Fibroblast of the aortic adventitia (primary cell): Measurements from ENCODE around the gene SIRPG. TPM values are rescaled to one million over a fixed set of nuclear protein-coding genes. Genes with fewer than 3 reads are reported as not detected.

Source experiments
- DNase-seq: peaks from one replicate; pipeline ENCODE4 v3.0.0-alpha.2; 2010; ENCODE audit warnings: low read depth
- H3K4me3 ChIP-seq: 2 replicates; pipeline ENCODE4 v1.5.1; 2011; ENCODE audit warnings: low read depth, mild to moderate bottlenecking, control low read depth, low read length, moderate library complexity
- total RNA-seq: library from RNA; depleted of rRNA; stranded (reverse); fragments of >200 nt; gene quantifications from 2 replicates; pipeline ENCODE4 v1.2.3, GENCODE V29; 2012; ENCODE audit warnings: low replicate concordance
- TF ChIP-seq, protein P1 (sequence below): IDR thresholded peaks from 2 replicates; pipeline ENCODE4 v1.5.1; 2011; ENCODE audit warnings: mild to moderate bottlenecking, low read length, control low read depth, inconsistent platforms; ENCODE audit not compliant: insufficient read depth

SIRPG gene
- total RNA-seq, 1 donor = not detected

DNA sequence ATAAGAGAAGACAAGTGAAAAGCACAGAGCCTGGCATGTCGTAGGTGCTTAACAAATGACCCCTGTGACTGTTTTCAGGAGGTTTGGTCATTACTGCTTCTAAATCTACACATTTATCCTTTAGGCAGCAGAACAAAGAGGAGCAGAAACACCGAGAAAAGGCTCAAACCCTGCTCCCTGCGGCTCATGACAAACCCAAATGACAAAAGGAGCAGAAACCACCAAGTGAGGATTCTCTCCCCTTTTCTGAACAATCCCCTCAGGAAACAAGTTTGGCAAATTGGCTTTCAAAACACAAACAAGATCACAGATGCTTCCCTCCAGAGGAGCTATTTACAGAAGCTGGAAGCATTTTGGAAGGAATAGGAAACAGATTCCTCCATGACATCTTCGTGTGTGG is 15.8 kb upstream of the SIRPG start:
- H3K4me3 ChIP-seq = no peak overlapping the region
- no peak for DNase-seq
- TF ChIP-seq, protein P1, sequence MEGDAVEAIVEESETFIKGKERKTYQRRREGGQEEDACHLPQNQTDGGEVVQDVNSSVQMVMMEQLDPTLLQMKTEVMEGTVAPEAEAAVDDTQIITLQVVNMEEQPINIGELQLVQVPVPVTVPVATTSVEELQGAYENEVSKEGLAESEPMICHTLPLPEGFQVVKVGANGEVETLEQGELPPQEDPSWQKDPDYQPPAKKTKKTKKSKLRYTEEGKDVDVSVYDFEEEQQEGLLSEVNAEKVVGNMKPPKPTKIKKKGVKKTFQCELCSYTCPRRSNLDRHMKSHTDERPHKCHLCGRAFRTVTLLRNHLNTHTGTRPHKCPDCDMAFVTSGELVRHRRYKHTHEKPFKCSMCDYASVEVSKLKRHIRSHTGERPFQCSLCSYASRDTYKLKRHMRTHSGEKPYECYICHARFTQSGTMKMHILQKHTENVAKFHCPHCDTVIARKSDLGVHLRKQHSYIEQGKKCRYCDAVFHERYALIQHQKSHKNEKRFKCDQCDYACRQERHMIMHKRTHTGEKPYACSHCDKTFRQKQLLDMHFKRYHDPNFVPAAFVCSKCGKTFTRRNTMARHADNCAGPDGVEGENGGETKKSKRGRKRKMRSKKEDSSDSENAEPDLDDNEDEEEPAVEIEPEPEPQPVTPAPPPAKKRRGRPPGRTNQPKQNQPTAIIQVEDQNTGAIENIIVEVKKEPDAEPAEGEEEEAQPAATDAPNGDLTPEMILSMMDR = no peak

DNA sequence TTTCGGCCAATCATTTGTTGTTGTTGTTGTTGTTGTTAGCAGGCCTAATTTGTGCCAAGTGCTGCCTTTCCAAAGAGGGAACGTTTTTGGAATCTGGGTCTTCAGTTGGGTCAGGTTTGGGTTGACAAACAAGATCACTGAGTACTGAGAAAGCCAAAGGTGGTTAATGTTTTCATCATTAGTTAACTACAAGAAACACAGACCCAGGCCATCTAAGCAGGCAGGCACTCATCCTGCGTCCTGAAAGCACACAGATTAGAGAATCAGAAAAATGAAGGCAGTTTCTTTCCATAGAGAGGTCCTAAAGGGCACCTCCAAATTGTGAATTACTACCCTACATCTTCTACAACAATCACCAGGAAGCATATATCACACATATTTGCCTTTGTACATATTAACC is 15.1 kb upstream of the SIRPG start:
- no peak for DNase-seq
- H3K4me3 ChIP-seq = no peak overlapping the region
- TF ChIP-seq, protein P1 = no peak

DNA sequence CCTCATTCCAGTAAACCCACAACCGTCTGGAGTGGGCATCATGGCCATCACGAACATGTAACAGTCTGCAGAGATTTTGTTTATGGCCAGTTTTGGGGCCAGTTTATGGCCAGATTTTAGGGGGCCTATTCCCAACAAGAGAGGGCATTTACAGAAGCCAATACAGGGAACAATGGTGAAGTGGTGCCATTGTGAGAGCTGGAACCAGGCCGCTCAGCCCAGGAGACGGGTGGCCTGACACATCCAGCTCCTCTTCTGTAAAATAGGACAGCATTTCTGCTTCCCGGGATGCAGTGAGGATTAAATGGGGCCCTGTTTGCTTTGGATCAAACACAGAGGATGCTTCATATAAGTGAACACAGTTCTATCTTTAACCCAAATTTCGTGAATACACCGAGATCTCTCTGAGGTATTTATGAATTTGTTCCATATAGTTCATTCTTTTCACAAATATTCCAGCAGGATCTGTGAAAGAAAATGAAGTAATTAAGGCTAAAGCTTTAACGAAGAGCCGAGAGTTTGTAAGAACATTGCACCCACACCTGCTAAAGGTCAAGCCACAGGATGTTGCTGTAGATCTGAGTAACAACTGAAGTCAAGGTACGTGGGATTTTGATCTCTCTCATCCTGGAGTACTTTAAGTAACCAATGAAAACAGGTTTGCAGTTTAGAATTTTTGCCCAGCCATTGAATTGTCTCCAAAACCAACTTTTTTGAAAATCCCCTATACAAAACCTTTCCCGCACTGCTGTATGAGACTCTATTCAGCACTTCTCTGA is 14.5 kb upstream of the SIRPG start:
- no peak for DNase-seq
- TF ChIP-seq, protein P1 = no peak
- no peak overlapping the region for H3K4me3 ChIP-seq

DNA sequence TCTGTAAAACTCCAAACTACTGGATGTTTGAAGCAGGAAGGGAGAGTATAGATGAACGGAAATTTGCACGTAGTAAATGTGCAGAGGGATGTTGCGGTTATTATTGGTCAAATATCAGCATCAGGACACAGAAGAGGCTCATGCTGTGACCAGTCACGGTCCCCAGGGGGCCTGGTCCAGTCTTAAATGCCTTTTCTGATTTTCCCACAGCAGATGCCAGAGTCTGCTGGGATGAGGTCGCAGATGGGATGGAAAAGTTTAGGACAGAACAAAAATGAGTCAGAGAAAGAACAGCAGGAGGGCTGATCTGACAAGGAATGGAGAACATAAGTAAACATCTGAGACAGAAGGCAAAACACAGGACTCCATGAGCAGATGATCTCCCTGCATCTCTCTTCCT is 11.7 kb upstream of the SIRPG start:
- DNase-seq = no peak
- TF ChIP-seq, protein P1 = no peak

DNA sequence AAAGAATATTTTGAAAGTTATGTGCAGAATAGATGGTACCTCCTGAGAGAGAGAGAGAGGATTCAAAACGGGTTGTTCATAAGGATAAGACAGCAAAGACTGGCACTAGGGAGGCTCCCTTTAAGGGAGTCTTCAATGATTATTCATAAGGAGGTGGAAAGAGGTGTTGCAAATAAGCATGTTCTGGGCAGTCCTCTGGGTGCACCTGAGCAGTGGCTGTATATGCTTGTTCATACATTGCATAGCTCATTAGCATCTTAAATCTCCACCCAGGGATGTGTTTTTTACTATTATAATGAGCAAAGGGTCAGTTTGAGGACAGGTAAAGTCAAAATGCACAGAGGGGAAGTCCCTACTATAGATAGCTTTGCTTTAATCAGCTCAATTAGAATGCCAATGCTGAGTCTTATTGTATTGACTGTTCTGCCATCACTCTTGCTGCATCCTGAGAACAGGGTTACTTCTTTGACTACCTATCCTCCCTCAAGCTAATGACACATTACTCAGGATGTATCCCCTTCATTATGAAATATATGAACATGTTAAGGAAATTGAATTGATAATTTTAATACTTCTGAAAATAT is 10.0 kb upstream of the SIRPG start:
- DNase-seq = no peak
- no peak overlapping the region for H3K4me3 ChIP-seq
- TF ChIP-seq, protein P1 = no peak

More for the DNA sequence above, 11.7 kb upstream of the SIRPG start:
- no peak overlapping the region for H3K4me3 ChIP-seq

DNA sequence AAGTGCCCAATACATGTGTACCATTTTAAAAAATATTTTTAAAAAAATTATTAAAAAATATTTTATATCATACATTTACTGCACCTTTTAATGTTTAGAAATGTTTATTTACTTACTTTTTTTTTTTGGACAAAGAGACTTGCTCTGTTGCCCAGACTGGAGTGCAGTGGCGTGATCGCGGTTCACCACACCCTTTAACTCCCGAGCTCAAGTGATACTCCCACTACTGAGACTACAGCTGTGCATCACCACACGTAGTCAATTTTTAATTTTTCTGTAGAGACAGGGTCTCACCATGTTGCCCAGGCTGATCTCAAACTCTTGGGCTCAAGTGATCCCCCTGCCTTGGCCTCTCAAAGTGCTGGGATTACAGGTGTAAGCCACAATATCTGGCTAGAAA is 9.2 kb upstream of the SIRPG start:
- no peak for DNase-seq
- TF ChIP-seq, protein P1 = no peak
- H3K4me3 ChIP-seq = no peak overlapping the region
